Measurements from ENCODE around the gene PRKAG3.

DNA sequence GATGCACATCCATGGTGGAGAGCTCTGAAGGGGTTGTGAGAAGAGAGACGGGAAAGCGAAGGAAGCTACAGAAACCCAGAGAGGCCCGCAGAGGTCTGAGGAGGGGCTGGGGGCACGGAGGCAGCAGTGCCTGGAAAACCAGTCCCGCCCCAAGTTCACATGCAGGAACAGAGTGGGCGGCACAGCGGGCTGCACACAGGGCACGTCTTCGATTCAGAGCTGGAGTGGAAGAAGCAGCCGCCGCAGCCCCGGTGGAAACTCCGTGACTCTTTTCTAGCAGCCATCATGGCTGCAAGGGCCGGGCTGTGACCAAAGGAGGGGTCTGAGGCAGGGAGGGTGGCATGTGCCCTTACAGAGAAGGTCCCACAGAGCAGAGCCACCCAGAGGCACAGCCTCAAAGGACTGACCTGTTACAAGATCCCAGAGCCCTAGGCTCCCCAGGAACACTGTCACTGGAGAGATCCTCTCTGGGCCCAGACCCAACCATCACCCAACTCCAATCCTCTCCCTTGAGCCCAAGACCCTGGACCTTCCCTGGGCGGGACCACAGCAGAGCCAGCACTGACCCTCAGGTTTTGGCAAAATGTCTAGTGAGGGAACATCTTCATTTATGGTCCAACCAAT, 10.7 kb downstream of the PRKAG3 start:
- TF ChIP-seq CTCF (IDR thresholded peaks at IDR 0.05): no peak
- no peak for TF ChIP-seq POLR2A (IDR thresholded peaks at IDR 0.05)
